Measurements from ENCODE around the gene RNF208. TPM values are rescaled to one million over a fixed set of nuclear protein-coding genes. Genes with fewer than 3 reads are reported as not detected.

The RNF208 gene
- total and polyA plus RNA-seq, 10 of the 15 experiments (the other 5 are each of a cell fraction or from before 2014, with no cell fraction given) = 0.06 to 10.7 (median 0.77) TPM

- Histone ChIP-seq H4K20me1 (ENCODE audit: control insufficient read depth, insufficient read depth) (no peaks in the 10 kb centered on the region), H3K4me3 (no peak overlapping the region), H3K9me3 (replicated peaks; ENCODE audit: control insufficient read depth, insufficient read depth, low read length) (no peaks in the 10 kb centered on the region), H3K9ac (ENCODE audit: control insufficient read depth, insufficient read depth, low read length) (no peak overlapping the region), H3K36me3 (ENCODE audit: control insufficient read depth in 2 of 2, insufficient read depth in 2 of 2, low read length in 1 of 2) (peaks cover 0 to 4% of the 10 kb centered on the region in 2 experiments; a peak in 3 of 4 replicates), H3K27me3 (replicated peaks in 1 of 2; ENCODE audit: control insufficient read depth in 2 of 2, insufficient read depth in 2 of 2, low read length in 1 of 2) (no peaks in the 10 kb centered on the region), H3K4me2 (ENCODE audit: control insufficient read depth, insufficient read depth) (no peak overlapping the region), H3K27ac (ENCODE audit: control insufficient read depth, insufficient read depth) (no peak overlapping the region), H3K79me2 (ENCODE audit: control insufficient read depth, insufficient read depth, low read length) (no peaks in the 10 kb centered on the region; the same call in 1 of the 2 replicates), H3K4me1 (ENCODE audit: control insufficient read depth, insufficient read depth, low read length) (no peaks in the 10 kb centered on the region), H2AFZ (ENCODE audit: control insufficient read depth, low read depth, low read length) (no peak overlapping the region)
- ATAC-seq (peak; percentile 29; the same call in 2 of the 3 replicates), DNase-seq (ENCODE audit: low read depth, low spot score) (no peak), FAIRE-seq (no peak)
- in situ Hi-C loops (cut with MboI) (no loop called here), intact Hi-C loops (cut with micrococcal nuclease; ENCODE audit: unreplicated experiment) (no loop called here)
- ChIA-PET SMC1A (ENCODE audit: uncharacterized antibody, unreplicated experiment) (no interaction called here), CTCF (no interaction called here), RAD21 (ENCODE audit: unreplicated experiment) (interaction anchor here (1.0 kb wide), 1 partner anchor 11 kb away, joined by 4 read pairs; no protein-coding TSS in a partner anchor), POLR2A (interaction anchor here (0.5 kb wide), 1 partner anchor 80 kb away, joined by 3 read pairs; no protein-coding TSS in a partner anchor)
- WGBS (ENCODE audit: insufficient coverage, insufficient replicate concordance, low lambda C conversion rate, missing lambda C conversion rate) = 95% methylated on average over 21 of the region's 21 CpGs
- TF ChIP-seq SPI1 (IDR thresholded peaks at IDR 0.05; ENCODE audit: borderline replicate concordance, insufficient read depth, low read depth, low read length) = no peak
- no peak for TF ChIP-seq HDGF (IDR thresholded peaks at IDR 0.05)
- TF ChIP-seq YBX1 (IDR thresholded peaks at IDR 0.05) = no peak
- TF ChIP-seq GABPA (IDR thresholded peaks at IDR 0.05; ENCODE audit: low read depth) = no peak
- TF ChIP-seq SIX5 (IDR thresholded peaks at IDR 0.05; ENCODE audit: low read depth, low read length, severe bottlenecking) = no peak
- no peak for TF ChIP-seq REST (IDR thresholded peaks at IDR 0.05; ENCODE audit: low read depth, low read length)
- no peak for TF ChIP-seq HDAC6 (IDR thresholded peaks at IDR 0.05; ENCODE audit: unreplicated experiment)
- no peak for TF ChIP-seq ZBED1 (IDR thresholded peaks at IDR 0.05; ENCODE audit: borderline replicate concordance)
- no peak for TF ChIP-seq SP1 (IDR thresholded peaks at IDR 0.05; ENCODE audit: low read depth, low read length)
- no peak for TF ChIP-seq JUND (IDR thresholded peaks at IDR 0.05; ENCODE audit: low read depth, low read length)
- no peak for TF ChIP-seq IRF5 (IDR thresholded peaks at IDR 0.05; ENCODE audit: borderline replicate concordance)
- BruUV-seq (replicated peaks) = no TSS peak
These were observed 9.5 kb downstream of the RNF208 start for GRCh38 chr9:137212520-137212919.
